GM10847 (cell line): ENCODE results near the gene CAT.

ENCODE experiments used
- POLR2A ChIP-seq: IDR thresholded peaks from 2 replicates; pipeline ENCODE4 v1.6.1; 2011; ENCODE audit not compliant: insufficient read length; ENCODE audit errors: extremely low read depth

CAT gene

DNA sequence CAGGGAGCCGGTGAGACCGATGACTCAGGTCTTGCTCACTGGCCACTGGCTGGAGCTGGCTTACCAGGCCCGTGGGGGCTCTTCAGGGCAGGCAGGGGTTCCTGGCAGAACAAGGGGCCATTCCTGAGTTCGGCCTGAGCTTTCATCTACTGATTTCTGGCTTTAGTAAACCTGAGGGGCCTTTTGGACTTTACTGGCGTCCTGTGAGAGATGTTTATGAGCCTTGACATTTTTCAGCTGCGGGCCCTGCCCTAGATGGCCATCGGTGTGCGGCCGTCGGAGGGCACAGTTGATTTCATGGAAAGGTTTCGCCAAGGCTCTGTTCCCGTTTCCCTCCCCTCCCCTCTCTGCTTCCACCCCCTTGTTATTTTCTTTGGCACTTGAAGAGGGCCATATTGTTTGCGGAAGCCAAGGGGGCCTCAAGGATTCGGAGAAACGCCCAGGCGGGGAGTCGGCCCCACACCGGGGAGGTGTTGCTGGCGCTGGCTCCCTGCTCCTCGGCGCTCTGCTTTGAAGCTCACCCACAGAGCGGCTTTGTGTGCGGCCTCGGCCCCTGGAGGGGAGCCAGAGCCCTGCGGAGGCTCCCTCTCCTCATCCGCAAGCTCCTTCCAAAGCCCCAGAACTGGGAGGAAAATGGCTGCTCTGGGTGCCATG, 57.1 kb downstream of the CAT start:
- TF ChIP-seq POLR2A: no peak

DNA sequence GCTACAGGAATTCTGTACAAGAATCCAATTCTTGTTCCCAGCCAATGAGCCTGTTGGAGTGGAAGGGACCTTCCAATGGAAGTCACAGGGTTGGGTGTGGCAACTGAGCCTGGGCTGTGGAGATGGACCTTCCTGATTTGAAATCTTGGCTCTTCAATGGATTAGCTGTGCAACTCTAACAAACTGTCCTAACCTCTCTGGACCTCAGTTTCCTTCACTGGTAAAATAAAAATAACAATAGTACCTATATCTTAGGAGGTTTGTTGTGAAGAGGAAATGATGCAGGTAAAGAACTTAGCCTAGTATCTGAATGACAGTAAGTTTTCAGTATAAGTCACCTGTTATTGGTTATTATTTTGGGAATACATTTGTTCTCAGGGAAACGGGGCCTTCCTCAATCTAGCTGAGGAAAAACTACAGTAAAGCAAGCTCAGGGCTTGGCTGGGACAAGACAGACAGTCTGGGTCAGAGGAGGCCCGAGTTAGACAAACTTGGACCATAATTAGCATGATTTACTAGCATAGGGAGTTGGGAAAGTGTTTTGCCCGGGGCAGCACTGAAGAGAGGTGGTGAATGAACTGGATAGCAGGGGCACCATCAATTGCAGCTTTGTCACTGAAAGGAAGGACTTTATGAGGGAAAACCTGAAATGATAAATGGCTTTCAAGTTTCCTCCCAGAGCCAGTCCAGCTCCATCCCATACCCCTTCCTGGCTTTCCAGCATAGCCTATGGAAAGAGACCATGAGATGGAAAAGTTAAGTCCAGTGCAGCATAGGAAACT, 61.2 kb downstream of the CAT start:
- no peak for TF ChIP-seq POLR2A

DNA sequence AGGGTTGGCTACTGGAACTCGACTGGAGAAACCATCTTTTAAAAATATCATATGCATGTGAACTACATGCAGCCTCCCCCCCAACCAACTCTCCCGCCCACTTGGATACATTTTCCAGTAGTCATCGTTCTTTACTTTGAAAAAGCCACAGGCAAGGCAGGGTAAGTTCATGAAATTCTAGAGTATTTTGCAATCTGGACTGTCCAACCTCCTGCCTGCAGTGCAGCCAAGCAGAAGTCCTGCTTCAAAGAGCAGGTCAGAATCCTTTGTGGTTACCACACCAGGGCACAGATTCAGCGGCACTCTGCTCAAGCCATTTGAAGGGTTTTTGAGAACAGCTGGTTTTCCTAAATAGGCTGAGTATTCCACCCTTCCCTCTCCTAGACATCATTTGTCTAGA, 62.8 kb downstream of the CAT start:
- no peak for TF ChIP-seq POLR2A

DNA sequence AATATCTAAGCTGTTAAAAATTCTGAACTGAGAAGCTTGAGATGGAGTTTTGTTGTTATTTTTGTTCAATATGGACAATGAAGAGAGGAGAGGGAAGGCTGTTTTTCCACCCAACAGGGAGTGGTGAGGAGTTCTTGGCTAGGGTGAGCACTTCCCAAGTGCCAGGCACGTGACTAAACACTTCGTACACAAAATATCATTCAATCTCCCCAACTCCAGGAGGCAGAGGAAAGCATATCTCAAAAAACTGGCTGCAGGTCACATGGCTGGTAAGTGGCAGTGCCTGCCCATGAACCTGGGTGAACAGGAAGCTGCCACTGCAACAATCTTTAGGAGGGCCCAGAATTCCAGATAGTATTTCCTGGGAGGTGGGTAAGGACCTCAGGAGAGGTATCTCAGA, 63.2 kb downstream of the CAT start:
- TF ChIP-seq POLR2A: no peak

DNA sequence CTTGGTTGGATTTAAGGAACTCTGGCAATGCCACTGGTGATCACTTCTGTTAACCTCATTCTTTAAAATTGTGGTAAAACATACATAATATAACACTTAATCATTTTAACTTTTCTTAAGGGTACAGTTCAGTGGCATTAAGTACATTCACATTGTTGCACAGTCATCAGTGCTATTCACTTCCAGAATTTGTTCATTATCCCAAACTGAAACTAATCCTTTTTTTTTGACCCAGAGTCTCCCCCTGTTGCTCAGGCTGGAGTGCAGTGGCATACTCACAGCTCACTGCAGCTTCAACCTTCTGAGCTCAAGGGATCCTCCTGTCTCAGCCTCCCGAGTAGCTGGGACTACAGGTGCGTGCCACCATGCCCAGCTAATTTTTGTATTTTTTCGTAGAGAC, 64.2 kb downstream of the CAT start:
- TF ChIP-seq POLR2A: no peak

DNA sequence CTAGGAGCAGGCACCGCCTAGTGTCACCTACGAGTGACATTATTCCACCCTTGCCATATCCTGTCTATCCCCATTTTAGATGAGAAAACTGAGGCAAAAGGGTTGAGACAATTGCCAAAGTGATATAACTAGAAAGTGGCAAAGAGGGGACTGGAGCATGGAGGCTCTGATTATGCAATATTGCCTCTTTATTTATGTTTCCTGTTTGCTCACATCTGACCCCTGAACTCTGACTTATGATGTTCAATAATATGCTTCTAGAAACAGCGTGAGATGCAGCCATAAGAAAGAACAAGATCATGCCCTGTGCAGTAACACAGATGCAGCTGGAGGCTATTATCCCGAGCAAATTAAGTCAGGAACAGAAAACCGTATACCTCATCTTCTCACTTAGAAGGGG, 67.1 kb downstream of the CAT start:
- no peak for TF ChIP-seq POLR2A

DNA sequence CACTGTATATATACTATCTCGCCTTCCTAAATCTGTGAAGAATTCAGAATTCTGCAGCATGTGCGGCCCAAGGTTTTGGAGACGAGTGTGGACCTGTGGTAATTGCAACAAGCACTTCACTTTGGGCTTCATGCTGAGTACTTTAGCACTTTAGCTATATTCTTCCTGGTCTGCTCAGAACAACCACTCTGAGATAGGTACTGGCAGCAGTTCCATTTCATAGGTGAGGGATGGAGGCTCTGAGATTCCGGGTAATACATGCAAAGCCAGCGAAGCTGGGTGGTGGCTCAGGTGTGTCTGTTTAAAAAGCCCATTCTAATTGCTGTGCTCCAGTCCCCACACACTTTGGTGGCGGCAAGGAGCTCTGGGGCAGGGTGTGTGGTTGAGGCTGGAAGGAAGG, 68.4 kb downstream of the CAT start:
- TF ChIP-seq POLR2A: no peak

DNA sequence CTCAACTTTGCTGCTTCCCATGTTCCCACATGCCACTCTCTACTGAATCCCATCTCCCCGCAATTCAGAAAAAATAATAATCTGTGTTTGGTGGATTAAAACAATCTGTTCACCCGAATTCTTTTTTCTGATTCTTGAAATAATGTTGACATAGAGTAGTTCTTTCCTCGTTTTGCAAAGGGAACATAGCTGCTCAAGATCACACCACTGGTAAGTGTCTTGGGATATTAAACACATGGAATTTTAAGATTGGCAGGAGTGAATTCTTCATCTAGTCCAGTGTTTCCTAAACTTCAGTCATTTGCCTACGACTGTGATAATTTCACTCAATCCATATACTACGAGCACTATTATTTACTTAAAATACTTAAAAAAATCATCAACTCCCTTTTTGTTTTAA, 68.9 kb downstream of the CAT start:
- TF ChIP-seq POLR2A: no peak

DNA sequence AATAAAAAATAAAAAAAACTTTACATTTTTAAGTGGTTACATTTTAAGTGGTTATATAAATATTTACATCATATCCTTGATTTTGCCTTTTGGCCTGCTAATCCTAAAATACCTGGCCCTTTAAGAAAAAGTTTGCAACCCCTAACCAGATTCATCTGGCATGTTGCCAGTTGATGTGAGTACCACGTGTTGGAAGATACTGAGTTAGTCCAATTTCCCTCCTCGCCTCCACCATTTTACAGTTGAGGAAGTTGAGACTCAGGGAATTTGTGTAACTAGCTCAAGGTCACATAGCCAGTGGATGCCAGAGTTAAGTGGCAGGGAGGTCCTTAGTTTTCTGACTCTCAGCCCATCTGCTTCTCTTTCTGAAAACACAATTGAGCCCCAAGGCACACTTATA, 69.8 kb downstream of the CAT start:
- no peak for TF ChIP-seq POLR2A

DNA sequence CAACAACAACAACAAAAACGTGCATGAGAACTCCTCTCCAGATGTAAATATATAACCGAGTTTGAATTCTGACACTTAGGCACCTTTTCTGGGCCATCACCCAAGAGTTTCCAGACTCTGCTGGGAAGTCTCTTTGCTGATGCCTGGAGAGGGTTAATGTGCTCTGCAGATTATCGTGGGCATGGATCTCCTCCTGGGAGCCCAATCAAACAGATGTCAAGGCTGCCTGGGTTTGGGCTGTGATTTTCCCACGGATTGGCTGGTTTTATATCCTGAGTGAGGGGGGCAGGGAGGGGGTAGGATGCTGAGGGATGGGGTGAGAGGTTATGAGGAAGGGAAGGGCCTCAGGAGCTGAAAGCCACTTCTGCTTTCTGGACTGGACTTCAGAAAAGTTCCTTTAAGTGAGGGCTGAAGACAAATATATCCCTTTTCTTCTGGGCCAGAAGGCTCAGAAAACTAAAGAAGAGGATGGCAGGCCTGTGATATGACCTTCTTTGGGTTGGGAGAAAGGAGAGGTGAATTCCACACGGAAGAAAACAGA, 70.7 kb downstream of the CAT start:
- TF ChIP-seq POLR2A: no peak

DNA sequence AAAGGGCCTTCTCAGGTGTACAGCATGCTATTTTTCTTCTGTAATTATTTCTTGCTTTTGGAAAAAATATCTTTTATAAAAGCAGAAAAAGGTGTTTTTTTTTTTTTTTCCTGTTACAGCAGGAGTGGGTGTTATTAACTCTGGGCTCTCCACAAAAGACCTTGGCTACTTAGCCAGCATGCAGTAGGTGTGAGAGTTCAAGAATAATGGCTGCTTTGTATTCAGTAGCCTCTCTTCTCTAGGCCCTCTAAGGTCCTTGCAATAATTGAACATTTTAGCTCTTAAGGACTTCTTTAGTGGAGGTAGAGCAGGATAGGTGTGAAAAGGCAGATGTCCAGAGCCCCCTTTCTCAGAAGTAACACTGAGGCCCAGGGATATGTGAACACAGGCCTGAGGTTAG, 71.5 kb downstream of the CAT start:
- TF ChIP-seq POLR2A: no peak

DNA sequence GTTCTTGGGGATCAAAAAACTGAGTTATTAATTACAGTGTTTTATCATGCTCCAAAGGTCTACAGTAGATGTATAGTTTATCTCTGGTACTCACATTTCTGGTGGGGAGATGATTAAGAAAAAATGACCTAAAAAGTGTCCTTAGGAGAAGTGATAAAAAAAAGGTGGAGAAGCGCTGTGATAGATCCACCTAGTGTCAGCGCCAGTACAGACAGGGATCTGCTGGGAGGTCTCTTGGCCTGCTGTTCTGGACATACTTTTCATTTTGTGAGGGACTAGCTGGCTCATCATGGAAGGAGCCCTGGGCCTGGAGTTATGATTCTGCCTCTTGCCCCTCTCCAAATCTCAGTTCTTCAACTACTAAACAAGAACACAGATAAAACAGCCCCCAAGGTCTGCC, 71.9 kb downstream of the CAT start:
- TF ChIP-seq POLR2A: no peak

DNA sequence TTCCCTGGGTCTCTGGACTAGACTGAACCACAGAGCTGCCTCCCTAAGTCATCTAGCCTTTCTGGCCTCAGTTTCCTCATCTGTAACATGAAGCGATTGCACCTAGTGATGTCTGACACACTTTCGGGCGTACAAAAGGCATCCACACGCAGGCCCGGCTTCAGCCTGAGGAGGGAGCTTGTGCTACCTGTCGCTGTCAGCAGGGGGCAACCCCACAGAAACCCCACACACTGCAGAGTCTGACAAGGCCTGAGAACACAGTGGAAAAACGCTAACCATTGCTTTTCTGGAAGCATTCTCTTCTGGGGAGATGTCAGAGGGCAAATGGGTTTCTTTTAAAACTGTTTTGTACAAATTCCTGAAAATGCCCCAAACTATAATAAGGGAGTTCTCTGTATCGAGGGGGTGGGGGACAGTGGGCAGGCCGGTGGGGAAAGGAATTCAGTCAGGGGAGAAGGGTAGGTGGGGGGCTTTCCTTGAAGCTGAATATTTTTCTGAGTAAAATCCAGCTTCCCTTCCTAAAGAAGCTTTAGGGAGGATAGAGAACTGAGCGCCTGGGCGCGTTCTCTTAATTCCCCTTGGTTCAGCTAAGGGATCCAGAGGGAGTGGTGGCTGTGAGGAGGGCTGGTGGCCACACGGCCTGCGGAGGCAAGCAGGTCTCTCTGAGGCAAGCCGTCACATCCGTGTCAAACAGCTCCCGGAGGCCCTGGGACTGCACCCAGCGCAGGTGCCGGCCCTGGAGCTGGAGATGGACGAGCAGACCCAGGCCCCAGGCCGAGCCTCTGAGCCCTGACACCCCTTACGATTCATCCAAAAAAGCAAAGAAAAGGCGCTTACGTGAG, 74.3 kb downstream of the CAT start:
- no peak for TF ChIP-seq POLR2A

DNA sequence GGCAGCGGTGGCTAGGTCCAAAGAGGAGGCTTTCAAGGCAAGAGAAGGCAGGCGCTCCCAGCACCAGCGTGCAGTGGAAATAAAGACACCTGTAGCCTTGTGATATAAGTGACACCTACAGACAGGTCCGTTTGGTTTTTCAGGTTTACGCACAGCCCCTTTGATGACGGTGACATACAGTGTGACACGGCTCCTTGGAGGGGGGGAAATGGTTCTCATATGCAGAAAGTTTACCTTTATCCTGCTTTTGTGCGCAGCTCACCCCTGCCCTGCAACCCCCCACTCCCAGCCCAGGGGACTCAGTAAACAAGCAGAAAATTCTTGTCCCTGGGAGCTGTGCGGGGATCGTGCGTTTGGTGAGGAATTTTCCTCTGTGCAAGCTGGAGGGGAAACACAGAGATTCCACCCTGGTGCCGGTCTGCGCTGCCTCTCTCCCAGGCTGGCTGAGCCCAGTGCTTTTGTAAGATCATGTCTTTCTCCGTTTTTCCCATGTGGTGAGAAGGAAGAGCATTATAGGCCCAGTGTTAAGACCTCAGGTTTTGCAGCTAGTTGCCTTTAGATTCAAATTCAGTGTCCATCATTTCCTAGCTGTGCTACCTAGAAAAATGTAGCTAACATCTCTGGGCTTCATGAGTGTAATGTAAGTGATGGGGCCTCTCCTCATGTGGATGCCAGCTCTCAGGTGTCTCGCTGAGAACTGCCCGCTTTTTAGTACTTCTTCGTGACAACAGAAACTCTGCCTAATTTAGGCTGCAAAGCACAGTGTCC, 75.1 kb downstream of the CAT start, which contains the start of gene ELF5:
Gene ELF5 (minus strand): TSS at position 113 of the 768 bp plus-strand sequence. CDS start 8,045 bp downstream, outside the sequence.
- TF ChIP-seq POLR2A: no peak

DNA sequence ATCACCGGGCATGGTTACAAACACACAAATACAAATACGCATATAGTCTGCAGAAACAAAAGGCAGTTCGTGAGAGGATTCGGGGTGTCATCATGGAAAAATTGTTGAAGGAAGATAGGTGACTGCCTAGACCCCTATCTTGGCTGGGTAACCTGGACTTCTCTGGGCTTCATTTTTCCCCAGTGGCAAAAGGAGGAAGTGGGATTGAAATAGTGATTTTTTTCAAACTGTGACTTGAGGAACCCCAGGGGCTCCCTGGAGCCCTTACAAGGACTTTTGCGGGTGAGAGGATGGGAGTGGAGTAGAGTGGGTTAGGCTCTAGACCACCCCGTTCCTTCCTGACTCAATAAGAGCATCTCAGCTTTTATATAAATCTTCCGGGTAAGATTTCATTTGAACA, 75.9 kb downstream of the CAT start:
- TF ChIP-seq POLR2A: no peak
